HG02610 (cell line): ENCODE data around the gene ABHD12B.
"Not testable (repeated sequence)": the region's sequence is repeated elsewhere in the genome, so short reads cannot be mapped to it uniquely, and the experiment has no call there.

ENCODE experiments used
- ATAC-seq: cut with Tn5 transposase; IDR thresholded peaks from one replicate; pipeline ENCODE4 v1.9.1; 2021; ENCODE audit warnings: mild to moderate bottlenecking, moderate library complexity; ENCODE audit not compliant: unreplicated experiment

The ABHD12B gene

GRCh38 chr14:50932156-50932555, 60.3 kb downstream of the ABHD12B start:
- no peak for ATAC-seq

- ATAC-seq: no peak
Measured at GRCh38 chr14:50932592-50933495, 61.0 kb downstream of the ABHD12B start.

GRCh38 chr14:50935126-50936015, 63.5 kb downstream of the ABHD12B start:
- ATAC-seq: no peak

GRCh38 chr14:50936016-50936340, 64.1 kb downstream of the ABHD12B start:
- no peak for ATAC-seq

DNA sequence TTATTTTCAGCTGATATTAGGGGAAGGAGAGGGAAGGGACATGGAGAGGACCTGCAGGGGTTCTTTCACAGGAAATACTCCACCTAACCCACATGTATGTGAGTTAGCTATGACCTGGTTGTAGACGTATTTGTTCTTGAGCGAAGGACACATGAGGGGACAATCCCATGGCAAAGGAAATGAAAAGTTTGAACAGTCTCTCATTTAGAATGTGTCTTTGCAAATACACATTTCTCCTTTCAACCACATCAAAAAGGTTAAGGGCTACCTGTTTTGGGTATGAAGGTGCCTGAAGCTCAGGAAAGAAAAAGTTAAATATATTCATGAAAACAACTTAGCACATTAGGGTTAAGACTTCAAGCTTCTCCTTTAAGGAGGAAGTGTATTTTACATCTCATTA, 65.0 kb downstream of the ABHD12B start:
- peak; percentile 74 for ATAC-seq

DNA sequence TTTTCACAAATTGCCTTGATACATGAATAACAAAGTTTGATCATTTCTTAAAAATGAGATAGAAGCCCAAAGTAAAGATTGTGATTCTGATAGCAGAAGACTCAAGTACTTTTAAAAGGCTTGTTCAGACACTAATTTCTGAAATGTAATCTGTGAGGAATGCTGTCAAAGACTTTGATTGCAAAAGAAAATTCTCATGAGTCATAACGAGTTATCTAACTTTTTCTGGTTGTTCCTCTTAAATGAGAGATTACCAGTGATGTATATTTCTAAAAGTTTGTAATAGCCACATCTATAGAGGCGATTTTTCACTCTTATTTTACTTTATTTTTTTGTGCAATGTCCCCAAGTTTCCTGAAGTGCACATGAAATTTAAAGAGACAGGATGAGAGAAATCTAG, 65.5 kb downstream of the ABHD12B start:
- ATAC-seq: no peak

DNA sequence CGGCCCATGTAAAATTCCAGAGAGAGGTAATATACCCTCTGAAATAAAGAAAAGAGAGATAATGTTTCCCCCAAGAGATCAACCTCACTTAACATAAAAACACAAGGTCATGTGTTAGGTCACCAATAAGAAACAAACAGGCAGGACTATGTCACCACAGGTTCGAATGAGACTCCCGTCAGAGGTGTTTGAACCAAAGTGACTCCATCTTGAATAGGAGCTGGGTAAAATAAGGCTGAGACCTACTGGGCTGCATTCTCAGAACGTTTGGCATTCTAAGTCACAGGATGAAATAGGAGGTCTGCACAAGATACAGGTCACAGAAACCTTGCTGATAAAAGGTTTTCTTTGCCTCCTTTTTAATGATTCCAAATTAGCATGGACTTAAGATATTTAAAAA, 65.9 kb downstream of the ABHD12B start:
- no peak for ATAC-seq

- ATAC-seq: no peak
Measured at GRCh38 chr14:50941151-50941550, 69.3 kb downstream of the ABHD12B start.

DNA sequence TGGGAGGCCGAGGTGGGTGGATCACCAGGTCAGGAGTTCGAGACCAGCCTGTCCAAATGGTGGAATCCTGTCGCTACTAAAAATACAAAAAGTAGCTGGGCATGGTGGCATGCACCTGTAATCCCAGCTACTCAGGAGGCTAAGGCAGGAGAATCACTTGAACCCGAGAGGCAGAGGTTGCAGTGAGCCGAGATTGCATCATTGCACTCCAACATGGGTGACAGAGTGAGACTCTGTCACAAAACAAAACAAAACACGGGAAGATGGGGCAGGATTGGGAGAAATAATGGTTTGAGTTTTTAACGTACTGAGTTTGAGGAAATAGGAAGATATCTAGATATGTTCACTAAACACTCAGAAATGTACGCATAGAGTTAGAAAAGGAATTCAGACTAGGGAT, 69.8 kb downstream of the ABHD12B start:
- ATAC-seq: not testable (repeated sequence)

- ATAC-seq: no peak
Measured at GRCh38 chr14:50943261-50943942, 71.5 kb downstream of the ABHD12B start.

DNA sequence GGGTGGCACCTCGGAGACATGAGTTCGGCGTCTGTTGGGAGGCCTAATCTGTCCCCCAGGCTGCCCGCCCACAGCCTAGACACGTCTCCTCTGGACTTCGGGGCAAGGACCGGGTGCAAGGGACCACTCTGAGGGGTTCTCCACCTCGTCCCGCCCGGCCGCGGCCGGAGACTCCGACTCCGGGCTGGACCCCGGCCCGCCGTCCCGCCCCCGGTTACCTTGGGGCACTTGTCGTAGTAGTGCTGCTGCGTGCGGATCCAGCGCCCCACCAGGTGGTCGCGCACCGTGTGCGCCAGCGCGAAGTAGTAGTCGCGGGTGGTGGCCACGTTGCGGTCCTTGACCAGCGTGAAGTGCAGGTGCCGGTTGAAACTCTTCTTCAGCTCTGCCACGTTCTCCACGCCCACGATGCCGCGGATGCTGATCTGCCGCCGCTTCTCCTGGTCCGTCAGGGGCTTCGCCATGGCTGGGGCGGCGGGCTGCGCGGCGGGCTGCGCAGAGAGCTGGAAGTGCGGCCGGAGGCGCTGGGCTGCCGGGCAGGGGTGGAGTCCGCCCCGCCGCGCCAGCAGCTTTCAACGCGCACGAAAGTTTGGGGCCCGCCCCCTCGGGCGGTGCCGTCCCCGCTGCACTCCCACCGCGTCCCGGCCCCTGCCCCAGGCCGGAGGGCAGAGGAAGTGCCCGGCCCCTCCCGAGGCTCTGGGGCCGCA, 72.2 kb downstream of the ABHD12B start, which contains the start of gene PYGL:
Gene PYGL (minus strand): TSS at position 541 of the 704 bp plus-strand sequence. CDS start 80 bp downstream, at position 461.
- no peak for ATAC-seq

- no peak for ATAC-seq
Measured at GRCh38 chr14:50944647-50945413, 73.0 kb downstream of the ABHD12B start.

GRCh38 chr14:50946234-50946935, 74.5 kb downstream of the ABHD12B start:
- no peak for ATAC-seq

DNA sequence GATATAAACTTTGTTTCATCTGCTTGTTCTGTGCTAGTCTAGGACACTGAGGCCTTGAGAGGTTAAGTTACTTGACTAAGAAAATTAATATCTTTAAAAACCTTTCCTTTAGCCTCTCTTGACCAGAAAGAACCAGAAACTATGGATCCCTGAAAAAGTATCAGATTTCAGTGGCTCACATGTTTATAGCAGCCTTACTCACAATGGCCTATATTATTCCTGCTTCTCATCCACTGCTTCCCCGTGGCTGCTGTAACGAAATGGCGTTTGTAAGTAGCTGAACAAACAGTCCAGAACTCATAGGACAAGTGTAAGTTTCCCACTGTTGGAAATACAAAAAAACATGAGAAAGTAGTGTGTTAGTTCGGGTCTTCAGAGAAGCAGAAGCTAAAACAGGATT, 75.6 kb downstream of the ABHD12B start:
- ATAC-seq: no peak

GRCh38 chr14:50948205-50948604, 76.4 kb downstream of the ABHD12B start:
- no peak for ATAC-seq

- ATAC-seq: no peak
Measured at GRCh38 chr14:50951032-50951431, 79.2 kb downstream of the ABHD12B start.

- ATAC-seq: no peak
Measured at GRCh38 chr14:50953502-50953901, 81.6 kb downstream of the ABHD12B start.
